Activated CD4-positive, alpha-beta memory T cell treated with anti-CD3 and anti-CD28 coated beads, Interleukin-2, amount 10 ng/mL, durations not matched to agents 7 days and 5 days (primary cell): ENCODE results near the gene CPB2. TPM values are rescaled to one million over a fixed set of nuclear protein-coding genes. Genes with fewer than 3 reads are reported as not detected.

Experiments used
- CTCF ChIA-PET: fragments of 350-600 bp; sonication (Branson Sonifier 250); formaldehyde crosslinking; loops from one replicate; lab custom pipeline; 2021; ENCODE audit warnings: antibody characterized with exemption, inconsistent platforms; lab: Charles Lee
- POLR2A ChIA-PET: fragments of 350-600 bp; sonication (Branson Sonifier 250); formaldehyde crosslinking; loops from one replicate; lab custom pipeline; 2021; ENCODE audit warnings: antibody characterized with exemption; lab: Charles Lee
- DNase-seq: peaks from one replicate; pipeline ENCODE4 v3.0.0-alpha.2; 2020
- H3K27ac Mint-ChIP-seq: one replicate; pipeline ENCODE4 v1.8.0; 2021; ENCODE audit warnings: mild to moderate bottlenecking, mixed read lengths
- H3K27me3 Mint-ChIP-seq: one replicate; pipeline ENCODE4 v1.8.0; 2021; ENCODE audit warnings: mixed read lengths
- H3K36me3 Mint-ChIP-seq: one replicate; pipeline ENCODE4 v1.8.0; 2021; ENCODE audit warnings: low read depth, mixed read lengths
- H3K4me1 Mint-ChIP-seq: one replicate; pipeline ENCODE4 v1.8.0; 2021; ENCODE audit warnings: mixed read lengths
- H3K4me3 Mint-ChIP-seq: one replicate; pipeline ENCODE4 v1.8.0; 2021; ENCODE audit warnings: mild to moderate bottlenecking, mixed read lengths
- H3K9me3 Mint-ChIP-seq: one replicate; pipeline ENCODE4 v1.8.0; 2021; ENCODE audit warnings: mixed read lengths
- total RNA-seq, 2 experiments: library from RNA; stranded (reverse); gene quantifications; one replicate each; pipeline ENCODE4 v1.2.3, GENCODE V29; 2021

Gene CPB2
- total RNA-seq, 2 experiments from 2014 or later, result not detected

DNA sequence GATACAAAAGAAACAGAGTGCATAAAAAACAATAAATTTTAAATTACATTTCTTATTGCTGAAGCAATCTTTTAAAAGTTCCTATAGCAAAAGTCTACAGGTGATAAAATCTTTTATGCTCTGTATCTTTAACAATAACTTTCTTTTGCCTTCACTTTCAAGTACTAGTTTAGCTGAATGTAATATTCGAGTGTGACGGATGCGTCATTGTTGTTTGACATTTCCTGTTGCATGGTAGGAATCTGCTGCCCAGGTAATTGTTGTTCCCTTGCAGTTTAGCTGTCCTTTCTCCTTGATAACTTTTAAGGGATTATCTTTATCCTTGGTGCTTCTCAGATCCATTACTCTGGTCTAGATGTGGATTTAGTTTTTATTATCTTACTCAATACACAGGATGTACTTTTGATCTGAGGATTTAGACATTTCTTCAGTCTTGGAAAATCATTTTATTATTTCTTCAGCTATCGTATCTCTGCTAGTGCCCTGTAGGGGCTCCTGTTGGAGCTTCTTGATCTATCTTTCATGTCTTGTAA is 2.1 kb upstream of the CPB2 start:
- POLR2A ChIA-PET, result interaction anchor here (1.2 kb wide), 1 partner anchor 189 kb away, joined by 3 read pairs; no protein-coding TSS in a partner anchor
- Mint-ChIP-seq H3K9me3 (no peaks in the 10 kb centered on the region), H3K27ac (no peak overlapping the region), H3K36me3 (no peaks in the 10 kb centered on the region), H3K4me3 (no peak overlapping the region), H3K27me3 (peaks cover 22% of the 10 kb centered on the region), H3K4me1 (peaks cover 3% of the 10 kb centered on the region)
- CTCF ChIA-PET, result interaction anchor here (1.2 kb wide), 1 partner anchor 20 kb away, joined by 3 read pairs; no protein-coding TSS in a partner anchor
- DNase-seq, result no peak

GRCh38 chr13:46103037-46103436 is 1.8 kb downstream of the CPB2 start:
- Mint-ChIP-seq H3K36me3 (no peaks in the 10 kb centered on the region), H3K27ac (no peak overlapping the region), H3K9me3 (no peaks in the 10 kb centered on the region), H3K27me3 (peaks cover 14% of the 10 kb centered on the region), H3K4me3 (no peak overlapping the region), H3K4me1 (peaks cover 3% of the 10 kb centered on the region)
- DNase-seq, result no peak
- CTCF ChIA-PET, result no interaction called here
- POLR2A ChIA-PET, result no interaction called here

DNA sequence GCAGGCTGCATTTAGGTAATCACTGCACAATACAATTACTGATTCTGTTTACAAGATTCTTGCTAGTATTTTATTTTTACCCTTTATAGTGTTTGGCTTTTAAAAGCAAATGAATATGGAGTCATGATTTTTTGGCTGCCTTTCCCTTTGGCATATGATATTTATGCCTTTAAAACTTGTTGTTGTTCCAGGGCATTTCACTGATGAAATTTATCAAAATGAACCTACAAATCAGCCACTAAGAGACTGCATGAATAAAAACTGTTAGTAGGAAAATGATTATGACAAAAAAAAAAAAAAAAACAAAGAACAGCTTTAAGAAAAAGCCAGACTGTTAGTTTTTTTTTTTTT is 2.6 kb downstream of the CPB2 start:
- CTCF ChIA-PET, result no interaction called here
- no peak overlapping the region for H3K4me3 Mint-ChIP-seq
- no peak for DNase-seq
- peaks cover 10% of the 10 kb centered on the region for H3K27me3 Mint-ChIP-seq
- H3K27ac Mint-ChIP-seq, result no peak overlapping the region
- no peaks in the 10 kb centered on the region for H3K36me3 Mint-ChIP-seq
- no peaks in the 10 kb centered on the region for H3K9me3 Mint-ChIP-seq
- POLR2A ChIA-PET, result no interaction called here
- H3K4me1 Mint-ChIP-seq, result peaks cover 3% of the 10 kb centered on the region

DNA sequence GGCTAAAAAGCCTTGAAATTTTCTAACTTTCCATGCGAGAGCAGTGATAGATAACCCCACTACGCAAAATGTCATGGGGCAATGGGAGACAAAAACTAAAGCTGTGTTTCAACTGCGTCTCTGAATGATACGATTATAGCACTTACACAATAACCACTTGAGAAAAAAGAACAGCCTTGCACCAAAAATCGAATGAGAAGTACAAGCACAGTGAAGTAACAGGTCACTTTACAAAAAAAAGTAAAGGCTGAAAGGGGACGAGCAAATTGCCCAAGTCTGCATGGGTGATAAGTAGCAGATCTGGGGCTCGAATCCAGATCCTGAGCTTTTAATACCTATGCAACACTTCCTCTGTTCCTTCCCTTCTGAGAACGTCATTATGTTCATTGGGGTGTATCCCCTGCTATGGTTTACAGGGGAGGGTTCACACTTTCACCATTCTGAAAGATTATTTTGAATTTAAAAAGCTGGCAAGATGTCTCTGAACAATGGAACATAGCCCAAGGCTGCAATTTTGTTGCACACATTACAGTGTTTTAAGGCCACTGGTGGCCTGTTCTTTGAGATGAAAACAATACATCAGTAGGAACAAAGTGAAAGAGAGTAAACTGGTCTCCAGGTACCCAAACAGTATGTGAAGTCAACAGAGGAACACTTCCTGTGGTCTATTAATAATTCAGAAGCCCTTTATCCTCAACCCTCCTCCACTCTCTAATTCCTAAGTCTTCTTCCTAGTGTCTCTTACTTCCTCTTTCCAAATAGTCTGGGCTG is 3.2 kb downstream of the CPB2 start:
- no peaks in the 10 kb centered on the region for H3K4me1 Mint-ChIP-seq
- peaks cover 10% of the 10 kb centered on the region for H3K27me3 Mint-ChIP-seq
- H3K36me3 Mint-ChIP-seq, result no peaks in the 10 kb centered on the region
- no peak overlapping the region for H3K4me3 Mint-ChIP-seq
- H3K9me3 Mint-ChIP-seq, result no peaks in the 10 kb centered on the region
- ChIA-PET POLR2A (no interaction called here), CTCF (no interaction called here)
- no peak for DNase-seq
- no peak overlapping the region for H3K27ac Mint-ChIP-seq

GRCh38 chr13:46101002-46101401 is 3.8 kb downstream of the CPB2 start:
- DNase-seq, result no peak
- peaks cover 10% of the 10 kb centered on the region for H3K27me3 Mint-ChIP-seq
- H3K36me3 Mint-ChIP-seq, result no peaks in the 10 kb centered on the region
- no peak overlapping the region for H3K4me3 Mint-ChIP-seq
- no peak overlapping the region for H3K27ac Mint-ChIP-seq
- POLR2A ChIA-PET, result no interaction called here
- no peaks in the 10 kb centered on the region for H3K9me3 Mint-ChIP-seq
- CTCF ChIA-PET, result no interaction called here
- H3K4me1 Mint-ChIP-seq, result no peaks in the 10 kb centered on the region

GRCh38 chr13:46100191-46100815 is 4.5 kb downstream of the CPB2 start:
- H3K4me3 Mint-ChIP-seq, result no peak overlapping the region
- DNase-seq, result no peak
- CTCF ChIA-PET, result no interaction called here
- no peaks in the 10 kb centered on the region for H3K4me1 Mint-ChIP-seq
- POLR2A ChIA-PET, result no interaction called here
- no peaks in the 10 kb centered on the region for H3K36me3 Mint-ChIP-seq
- H3K27me3 Mint-ChIP-seq, result peaks cover 9% of the 10 kb centered on the region
- H3K9me3 Mint-ChIP-seq, result no peaks in the 10 kb centered on the region
- H3K27ac Mint-ChIP-seq, result no peak overlapping the region

DNA sequence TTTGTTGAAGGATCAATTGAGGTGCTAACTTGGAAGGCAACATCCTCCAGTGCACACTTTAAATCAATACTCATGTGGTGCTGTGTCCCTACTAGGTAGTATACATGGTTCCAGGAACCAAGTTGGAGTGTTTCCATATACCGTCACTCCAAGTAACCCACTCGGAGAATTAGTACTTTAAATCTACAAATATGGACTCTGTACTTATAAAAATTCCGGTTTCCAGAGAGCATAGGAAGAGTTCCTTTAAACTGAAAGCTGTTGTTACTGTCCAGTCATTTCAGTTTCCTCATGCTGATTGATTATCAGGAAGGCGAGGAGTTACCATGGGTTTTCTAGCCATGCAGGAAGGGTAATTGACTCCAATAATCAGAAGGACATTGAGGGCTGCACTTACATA is 7.2 kb downstream of the CPB2 start:
- H3K27me3 Mint-ChIP-seq, result peaks cover 11% of the 10 kb centered on the region
- no peaks in the 10 kb centered on the region for H3K4me1 Mint-ChIP-seq
- ChIA-PET POLR2A (no interaction called here), CTCF (interaction anchor here (0.5 kb wide), 1 partner anchor 268 kb away, joined by 3 read pairs; no protein-coding TSS in a partner anchor)
- H3K27ac Mint-ChIP-seq, result no peak overlapping the region
- no peaks in the 10 kb centered on the region for H3K36me3 Mint-ChIP-seq
- no peak overlapping the region for H3K4me3 Mint-ChIP-seq
- no peak for DNase-seq
- H3K9me3 Mint-ChIP-seq, result no peaks in the 10 kb centered on the region

DNA sequence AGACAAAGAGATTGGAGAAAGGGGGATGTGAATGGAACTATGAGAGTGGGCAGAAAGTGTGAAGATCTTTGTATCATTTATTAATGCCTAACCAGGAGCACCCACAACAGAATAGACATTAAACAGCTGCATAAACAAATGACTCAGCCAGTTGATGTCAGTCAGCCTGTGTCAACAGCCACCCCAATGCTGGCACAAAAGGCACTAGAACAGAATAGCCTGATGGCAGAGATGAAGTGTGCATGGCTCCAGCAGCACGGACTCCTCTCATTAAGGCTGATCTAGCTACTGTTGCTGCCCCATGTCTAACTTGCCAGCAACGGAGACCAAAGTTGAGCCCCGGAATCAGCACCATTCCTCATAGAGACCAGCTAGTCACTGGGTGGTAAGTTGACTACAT is 7.8 kb downstream of the CPB2 start:
- no peak for DNase-seq
- ChIA-PET POLR2A (no interaction called here), CTCF (no interaction called here)
- Mint-ChIP-seq H3K27me3 (peaks cover 14% of the 10 kb centered on the region), H3K4me3 (no peak overlapping the region), H3K4me1 (no peaks in the 10 kb centered on the region), H3K9me3 (no peaks in the 10 kb centered on the region), H3K36me3 (no peaks in the 10 kb centered on the region), H3K27ac (no peak overlapping the region)

DNA sequence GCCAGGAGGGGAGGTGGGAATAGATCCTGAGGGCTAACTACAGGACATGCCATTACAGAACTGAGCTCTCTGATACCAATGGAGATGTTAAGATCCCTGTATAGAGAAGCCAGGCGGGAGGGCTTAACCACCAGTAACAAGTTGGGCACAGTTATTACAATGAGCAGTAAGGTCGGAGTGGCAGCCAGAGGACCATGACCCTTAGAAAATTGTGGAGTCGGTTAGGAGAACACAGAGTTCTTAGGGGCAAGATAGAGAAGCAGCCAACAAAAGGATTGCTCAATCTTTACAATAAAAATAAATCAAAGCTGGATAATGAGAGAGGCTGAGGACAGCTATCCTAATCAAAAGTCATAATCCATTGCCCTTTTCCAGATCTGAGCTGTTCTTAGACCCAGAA is 10.4 kb downstream of the CPB2 start:
- no peak overlapping the region for H3K27ac Mint-ChIP-seq
- ChIA-PET CTCF (no interaction called here), POLR2A (no interaction called here)
- H3K4me3 Mint-ChIP-seq, result no peak overlapping the region
- no peak for DNase-seq
- no peaks in the 10 kb centered on the region for H3K9me3 Mint-ChIP-seq
- peaks cover 15% of the 10 kb centered on the region for H3K27me3 Mint-ChIP-seq
- no peaks in the 10 kb centered on the region for H3K4me1 Mint-ChIP-seq
- H3K36me3 Mint-ChIP-seq, result no peaks in the 10 kb centered on the region

DNA sequence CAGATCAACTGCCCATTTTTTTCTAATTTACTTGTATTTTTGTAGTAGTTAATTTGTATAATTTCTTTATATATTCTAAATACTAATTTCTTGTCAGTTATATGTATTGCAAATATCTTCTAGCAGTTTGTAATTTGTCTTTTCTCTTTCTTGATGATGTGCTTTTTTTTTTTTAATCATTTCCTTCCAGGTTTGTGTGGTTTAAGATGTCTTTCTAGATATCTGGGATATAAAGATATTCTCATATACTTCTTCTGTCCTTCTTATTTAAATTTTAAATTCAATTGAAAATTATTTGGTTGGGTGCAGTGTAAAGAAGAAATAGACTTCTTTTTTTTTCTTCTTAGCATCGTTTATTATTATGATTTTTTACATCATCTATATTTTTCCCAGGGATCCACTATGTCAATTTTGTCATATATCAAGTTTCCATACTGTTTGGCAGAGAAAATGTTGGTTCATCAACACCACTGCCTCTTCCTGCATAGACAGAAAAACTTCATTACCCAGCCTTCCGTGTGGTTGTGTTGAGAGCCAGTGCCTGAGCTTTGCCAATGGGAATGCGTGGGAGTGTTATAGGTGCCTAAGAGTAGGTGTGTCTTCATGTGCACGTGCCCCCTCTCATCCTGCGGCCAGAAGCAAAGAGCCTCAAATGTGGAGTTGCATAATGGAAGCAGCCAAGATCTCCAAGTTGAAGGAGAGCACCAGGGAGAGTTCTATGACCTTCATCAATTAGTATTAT is 15.8 kb downstream of the CPB2 start:
- no peak for DNase-seq
- Mint-ChIP-seq H3K4me3 (no peak overlapping the region), H3K27me3 (peaks cover 11% of the 10 kb centered on the region), H3K27ac (no peak overlapping the region), H3K9me3 (no peaks in the 10 kb centered on the region), H3K4me1 (peaks cover 3% of the 10 kb centered on the region), H3K36me3 (no peaks in the 10 kb centered on the region)
- ChIA-PET CTCF (no interaction called here), POLR2A (no interaction called here)

GRCh38 chr13:46087481-46087880 is 17.4 kb downstream of the CPB2 start:
- peaks cover 2% of the 10 kb centered on the region for H3K27me3 Mint-ChIP-seq
- no peaks in the 10 kb centered on the region for H3K36me3 Mint-ChIP-seq
- no peaks in the 10 kb centered on the region for H3K9me3 Mint-ChIP-seq
- H3K4me3 Mint-ChIP-seq, result no peak overlapping the region
- ChIA-PET POLR2A (no interaction called here), CTCF (no interaction called here)
- H3K27ac Mint-ChIP-seq, result no peak overlapping the region
- DNase-seq, result no peak
- H3K4me1 Mint-ChIP-seq, result peaks cover 3% of the 10 kb centered on the region

GRCh38 chr13:46086985-46087384 is 17.8 kb downstream of the CPB2 start:
- no peak for DNase-seq
- H3K4me1 Mint-ChIP-seq, result peaks cover 3% of the 10 kb centered on the region
- no peaks in the 10 kb centered on the region for H3K9me3 Mint-ChIP-seq
- ChIA-PET POLR2A (no interaction called here), CTCF (no interaction called here)
- no peak overlapping the region for H3K27ac Mint-ChIP-seq
- H3K36me3 Mint-ChIP-seq, result no peaks in the 10 kb centered on the region
- peaks cover under 1% of the 10 kb centered on the region for H3K27me3 Mint-ChIP-seq
- no peak overlapping the region for H3K4me3 Mint-ChIP-seq

DNA sequence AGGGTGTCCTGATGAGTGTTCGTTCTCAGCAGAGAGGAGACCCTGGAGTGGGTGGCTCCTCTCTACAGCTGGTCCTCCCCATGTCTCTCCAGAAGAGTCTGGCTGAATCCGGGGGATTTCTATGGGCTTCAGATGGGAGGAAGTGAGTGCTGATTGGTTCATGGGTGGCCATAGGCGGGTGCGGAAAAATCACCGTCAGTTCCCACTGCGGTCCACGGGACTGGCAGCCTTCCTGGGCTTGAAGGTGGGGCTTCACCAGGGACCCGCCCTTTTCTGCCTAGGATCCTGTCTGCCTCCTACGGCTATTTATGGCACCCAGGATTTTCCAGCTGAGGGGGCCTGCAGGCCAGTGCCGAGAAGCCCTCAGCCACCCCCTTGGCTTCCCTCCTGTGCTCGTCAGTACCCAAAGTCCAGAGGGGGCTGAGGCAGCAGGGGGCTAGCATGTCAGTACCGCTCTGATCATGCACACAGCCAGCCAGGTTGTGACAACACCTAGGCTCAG is 18.4 kb downstream of the CPB2 start:
- Mint-ChIP-seq H3K4me3 (no peak overlapping the region), H3K4me1 (peaks cover 3% of the 10 kb centered on the region), H3K9me3 (no peaks in the 10 kb centered on the region), H3K27me3 (no peaks in the 10 kb centered on the region), H3K36me3 (no peaks in the 10 kb centered on the region), H3K27ac (no peak overlapping the region)
- no peak for DNase-seq
- ChIA-PET POLR2A (no interaction called here), CTCF (interaction anchor here (0.7 kb wide), 1 partner anchor 203 kb away, joined by 3 read pairs; no protein-coding TSS in a partner anchor)
